BLaER1 treated with 17β-estradiol and CSF1 and Interleukin-3, amounts not matched to agents 10 nM and 100 nM (cell line): ENCODE data around the gene TLNRD1.
A peak's percentile ranks its signal among the peaks of the same experiment; 100 is the strongest.

Experiments
- H3K27ac ChIP-seq, 11 experiments: shearing (Covaris generic); formaldehyde crosslinking; 2 replicates each; pipeline ENCODE4 v1.8.1; 2022
- H3K27me3 ChIP-seq, 11 experiments: shearing (Covaris generic); formaldehyde crosslinking; 2 replicates each; pipeline ENCODE4 v1.8.1; 2022
- H3K36me3 ChIP-seq, 11 experiments: shearing (Covaris generic); formaldehyde crosslinking; 2 replicates each; pipeline ENCODE4 v1.8.1; 2022
- H3K4me1 ChIP-seq, 10 experiments: shearing (Covaris generic); formaldehyde crosslinking; 2 replicates each; pipeline ENCODE4 v1.8.1; 2022
- H3K4me2 ChIP-seq, 11 experiments: shearing (Covaris generic); formaldehyde crosslinking; 2 replicates each; pipeline ENCODE4 v1.8.1; 2022
- H3K4me3 ChIP-seq, 10 experiments: shearing (Covaris generic); formaldehyde crosslinking; 2 replicates each; pipeline ENCODE4 v1.8.1; 2022
- H3K9ac ChIP-seq, 11 experiments: shearing (Covaris generic); formaldehyde crosslinking; 2 replicates each; pipeline ENCODE4 v1.8.1; 2022
- H3K9me3 ChIP-seq, 11 experiments: shearing (Covaris generic); formaldehyde crosslinking; replicated peaks in 1 of 11; 2 replicates each; pipeline ENCODE4 v1.8.1; 2022
- H4K20me1 ChIP-seq, 11 experiments: shearing (Covaris generic); formaldehyde crosslinking; 2 replicates each; pipeline ENCODE4 v1.8.1; 2022
- Cebpa-rat ChIP-seq, 11 experiments: shearing (Covaris generic); IDR thresholded peaks; 2 replicates each; pipeline ENCODE4 v1.8.1; 2022

TLNRD1 gene

GRCh38 chr15:80971143-80971542, 29.6 kb upstream of the TLNRD1 start:
- peaks cover 14 to 57% (median 47%) of the 10 kb centered on the region in 11 experiments; a peak in 19 of 22 replicates for H4K20me1 ChIP-seq

GRCh38 chr15:80972276-80972675, 28.4 kb upstream of the TLNRD1 start:
- no peak for TF ChIP-seq Cebpa-rat (IDR thresholded peaks at IDR 0.05)
- Histone ChIP-seq H3K27ac (no peak overlapping the region), H4K20me1 (peaks cover 23 to 68% (median 59%) of the 10 kb centered on the region in 11 experiments; a peak in 20 of 22 replicates), H3K9ac (no peak overlapping the region), H3K9me3 (no peaks in the 10 kb centered on the region), H3K4me3 (no peak overlapping the region), H3K36me3 (peaks cover 45 to 81% (median 61%) of the 10 kb centered on the region in 11 experiments), H3K4me1 (peaks cover 0 to 5% (median 0%) of the 10 kb centered on the region in 10 experiments; a peak in 2 of 20 replicates), H3K27me3 (no peaks in the 10 kb centered on the region), H3K4me2 (no peak overlapping the region)

More at GRCh38 chr15:80971143-80971542, 29.6 kb upstream of the TLNRD1 start:
- Histone ChIP-seq H3K4me1 (no peaks in the 10 kb centered on the region; a peak in 1 of 20 replicates), H3K9me3 (no peaks in the 10 kb centered on the region; a peak in 1 of 22 replicates), H3K27ac (no peak overlapping the region), H3K4me3 (no peak overlapping the region), H3K4me2 (no peak overlapping the region), H3K9ac (0 out of 22 replicates have a peak overlapping the region, but pooled peaks of 1 of the 11 experiments have one; percentile 4), H3K27me3 (no peaks in the 10 kb centered on the region), H3K36me3 (peaks cover 37 to 81% (median 59%) of the 10 kb centered on the region in 11 experiments)
- no peak for TF ChIP-seq Cebpa-rat (IDR thresholded peaks at IDR 0.05)

GRCh38 chr15:80974914-80975313, 25.8 kb upstream of the TLNRD1 start:
- Histone ChIP-seq H3K27ac (no peak overlapping the region), H3K4me3 (no peak overlapping the region), H3K9me3 (no peaks in the 10 kb centered on the region), H3K9ac (no peak overlapping the region), H3K4me2 (no peak overlapping the region), H3K27me3 (no peaks in the 10 kb centered on the region), H4K20me1 (peaks cover 40 to 95% (median 80%) of the 10 kb centered on the region in 11 experiments; a peak in 21 of 22 replicates), H3K4me1 (peaks cover 0 to 25% (median 0%) of the 10 kb centered on the region in 10 experiments; a peak in 4 of 20 replicates), H3K36me3 (peaks cover 49 to 81% (median 62%) of the 10 kb centered on the region in 11 experiments)
- TF ChIP-seq Cebpa-rat (IDR thresholded peaks at IDR 0.05), result no peak

- no peak overlapping the region for H3K4me3 ChIP-seq
- H3K4me2 ChIP-seq, result no peak overlapping the region
- H4K20me1 ChIP-seq, result peaks cover 37 to 92% (median 70%) of the 10 kb centered on the region in 11 experiments; a peak in 21 of 22 replicates
- no peak overlapping the region for H3K27ac ChIP-seq
- H3K36me3 ChIP-seq, result peaks cover 63 to 95% (median 80%) of the 10 kb centered on the region in 11 experiments
- peaks cover 0 to 29% (median 0%) of the 10 kb centered on the region in 10 experiments; a peak in 5 of 20 replicates for H3K4me1 ChIP-seq
- no peak overlapping the region for H3K9ac ChIP-seq
- no peaks in the 10 kb centered on the region for H3K9me3 ChIP-seq
- no peaks in the 10 kb centered on the region for H3K27me3 ChIP-seq
- TF ChIP-seq Cebpa-rat (IDR thresholded peaks at IDR 0.05), result no peak
Measured at GRCh38 chr15:80976851-80977250, 23.9 kb upstream of the TLNRD1 start.

- Histone ChIP-seq H3K4me3 (no peak overlapping the region), H3K27ac (no peak overlapping the region), H3K9me3 (no peaks in the 10 kb centered on the region), H3K4me1 (peaks cover 0 to 37% (median 0%) of the 10 kb centered on the region in 10 experiments; a peak in 5 of 20 replicates), H4K20me1 (peaks cover 45 to 92% (median 75%) of the 10 kb centered on the region in 11 experiments; a peak in 21 of 22 replicates), H3K27me3 (no peaks in the 10 kb centered on the region), H3K36me3 (peaks cover 70 to 96% (median 88%) of the 10 kb centered on the region in 11 experiments), H3K4me2 (peak overlapping the region in 2 of 11 experiments; percentile 5 to 37; a peak in 2 of 22 replicates), H3K9ac (no peak overlapping the region)
- TF ChIP-seq Cebpa-rat (IDR thresholded peaks at IDR 0.05), result no peak
Measured at GRCh38 chr15:80977627-80978036, 23.1 kb upstream of the TLNRD1 start.

GRCh38 chr15:80978685-80979329, 21.9 kb upstream of the TLNRD1 start:
- Histone ChIP-seq H3K36me3 (peaks cover 63 to 95% (median 84%) of the 10 kb centered on the region in 11 experiments), H3K9ac (no peak overlapping the region), H3K4me3 (no peak overlapping the region), H3K27me3 (no peaks in the 10 kb centered on the region), H3K4me1 (peaks cover 0 to 47% (median 0%) of the 10 kb centered on the region in 10 experiments; a peak in 6 of 20 replicates), H3K4me2 (no peak overlapping the region), H3K9me3 (no peaks in the 10 kb centered on the region), H4K20me1 (peaks cover 55 to 92% (median 78%) of the 10 kb centered on the region in 11 experiments; a peak in 21 of 22 replicates), H3K27ac (no peak overlapping the region)
- TF ChIP-seq Cebpa-rat (IDR thresholded peaks at IDR 0.05), result no peak

- Histone ChIP-seq H4K20me1 (peaks cover 57 to 94% (median 82%) of the 10 kb centered on the region in 11 experiments; a peak in 21 of 22 replicates), H3K9me3 (no peaks in the 10 kb centered on the region), H3K27me3 (no peaks in the 10 kb centered on the region), H3K9ac (no peak overlapping the region), H3K4me2 (no peak overlapping the region), H3K36me3 (peaks cover 60 to 90% (median 80%) of the 10 kb centered on the region in 11 experiments), H3K4me3 (no peak overlapping the region), H3K4me1 (peaks cover 0 to 55% (median 7%) of the 10 kb centered on the region in 10 experiments; a peak in 13 of 20 replicates), H3K27ac (no peak overlapping the region)
- TF ChIP-seq Cebpa-rat (IDR thresholded peaks at IDR 0.05), result no peak
Measured at GRCh38 chr15:80979538-80980200, 21.1 kb upstream of the TLNRD1 start.

GRCh38 chr15:80982205-80982604, 18.5 kb upstream of the TLNRD1 start:
- peaks cover 44 to 95% (median 83%) of the 10 kb centered on the region in 11 experiments; a peak in 21 of 22 replicates for H4K20me1 ChIP-seq
- H3K4me2 ChIP-seq, result no peak overlapping the region
- H3K27me3 ChIP-seq, result no peaks in the 10 kb centered on the region
- H3K27ac ChIP-seq, result no peak overlapping the region
- H3K4me1 ChIP-seq, result peaks cover 18 to 75% (median 29%) of the 10 kb centered on the region in 10 experiments
- peaks cover 47 to 78% (median 73%) of the 10 kb centered on the region in 11 experiments for H3K36me3 ChIP-seq
- TF ChIP-seq Cebpa-rat (IDR thresholded peaks at IDR 0.05), result no peak
- H3K4me3 ChIP-seq, result no peak overlapping the region
- H3K9ac ChIP-seq, result no peak overlapping the region
- no peaks in the 10 kb centered on the region for H3K9me3 ChIP-seq

- Histone ChIP-seq H3K9ac (no peak overlapping the region), H3K9me3 (no peaks in the 10 kb centered on the region), H3K4me1 (peaks cover 25 to 75% (median 35%) of the 10 kb centered on the region in 10 experiments), H3K4me2 (no peak overlapping the region), H3K4me3 (no peak overlapping the region), H3K27me3 (no peaks in the 10 kb centered on the region), H3K36me3 (peaks cover 45 to 72% (median 67%) of the 10 kb centered on the region in 11 experiments), H4K20me1 (peaks cover 43 to 95% (median 83%) of the 10 kb centered on the region in 11 experiments; a peak in 21 of 22 replicates), H3K27ac (no peak overlapping the region)
- TF ChIP-seq Cebpa-rat (IDR thresholded peaks at IDR 0.05), result no peak
Measured at GRCh38 chr15:80982839-80983238, 17.9 kb upstream of the TLNRD1 start.
